ENCODE results near the gene COMMD6.

Gene COMMD6

GRCh38 chr13:75518439-75519088, 19.1 kb downstream of the COMMD6 start:
- DNase-seq = no peak

- DNase-seq = no peak
Observed at GRCh38 chr13:75514080-75514995, 23.3 kb downstream of the COMMD6 start.

GRCh38 chr13:75513271-75513670, 24.4 kb downstream of the COMMD6 start:
- no peak for DNase-seq

- DNase-seq = no peak
Observed at GRCh38 chr13:75512253-75512652, 25.4 kb downstream of the COMMD6 start.

- DNase-seq = no peak
Observed at GRCh38 chr13:75511051-75511625, 26.5 kb downstream of the COMMD6 start.

GRCh38 chr13:75508002-75508548, 29.6 kb downstream of the COMMD6 start:
- no peak for DNase-seq

- DNase-seq = no peak
Observed at GRCh38 chr13:75507027-75508001, 30.3 kb downstream of the COMMD6 start.

GRCh38 chr13:75506018-75506417, 31.6 kb downstream of the COMMD6 start:
- DNase-seq = no peak

GRCh38 chr13:75505327-75505726, 32.3 kb downstream of the COMMD6 start:
- DNase-seq = no peak

- DNase-seq = no peak
Observed at GRCh38 chr13:75495938-75496337, 41.7 kb downstream of the COMMD6 start.

- no peak for DNase-seq
Observed at GRCh38 chr13:75494491-75494890, 43.1 kb downstream of the COMMD6 start.

GRCh38 chr13:75493156-75493555, 44.5 kb downstream of the COMMD6 start:
- no peak for DNase-seq

- DNase-seq = no peak
Observed at GRCh38 chr13:75492389-75492788, 45.3 kb downstream of the COMMD6 start.

GRCh38 chr13:75491376-75491775, 46.3 kb downstream of the COMMD6 start:
- DNase-seq = no peak

- no peak for DNase-seq
Observed at GRCh38 chr13:75489502-75490263, 48.0 kb downstream of the COMMD6 start.

GRCh38 chr13:75486146-75487062, 51.2 kb downstream of the COMMD6 start:
- no peak for DNase-seq

GRCh38 chr13:75485286-75486062, 52.2 kb downstream of the COMMD6 start:
- no peak for DNase-seq

GRCh38 chr13:75482820-75483079, 54.9 kb downstream of the COMMD6 start:
- DNase-seq = no peak

- DNase-seq = peak; percentile 78
Observed at GRCh38 chr13:75482070-75482819, 55.4 kb downstream of the COMMD6 start, which contains the start of gene TBC1D4. TBC1D4 (minus strand) TSS chr13:75482169; CDS start chr13:75481767, 402 bp downstream.
